OCI-LY1 (cell line): ENCODE results near the gene TMEM253.

Source experiments
- EZH2 ChIP-seq: fragments of 200-600 bp; sonication (generic), shearing (Covaris generic); IDR thresholded peaks from 2 replicates; pipeline ENCODE4 v1.8.0; 2017; ENCODE audit warnings: borderline replicate concordance, mixed run types, mild to moderate bottlenecking, antibody characterized with exemption, low read length, moderate library complexity, mixed read lengths
- TF ChIP-seq, protein P1 (sequence below): fragments of 200-600 bp; sonication (generic), shearing (Covaris generic); IDR thresholded peaks from 2 replicates; pipeline ENCODE4 v1.5.1; 2017; ENCODE audit warnings: mild to moderate bottlenecking, antibody characterized with exemption, low read length, moderate library complexity, mixed read lengths

- no peak for TF ChIP-seq EZH2
- TF ChIP-seq, protein P1, sequence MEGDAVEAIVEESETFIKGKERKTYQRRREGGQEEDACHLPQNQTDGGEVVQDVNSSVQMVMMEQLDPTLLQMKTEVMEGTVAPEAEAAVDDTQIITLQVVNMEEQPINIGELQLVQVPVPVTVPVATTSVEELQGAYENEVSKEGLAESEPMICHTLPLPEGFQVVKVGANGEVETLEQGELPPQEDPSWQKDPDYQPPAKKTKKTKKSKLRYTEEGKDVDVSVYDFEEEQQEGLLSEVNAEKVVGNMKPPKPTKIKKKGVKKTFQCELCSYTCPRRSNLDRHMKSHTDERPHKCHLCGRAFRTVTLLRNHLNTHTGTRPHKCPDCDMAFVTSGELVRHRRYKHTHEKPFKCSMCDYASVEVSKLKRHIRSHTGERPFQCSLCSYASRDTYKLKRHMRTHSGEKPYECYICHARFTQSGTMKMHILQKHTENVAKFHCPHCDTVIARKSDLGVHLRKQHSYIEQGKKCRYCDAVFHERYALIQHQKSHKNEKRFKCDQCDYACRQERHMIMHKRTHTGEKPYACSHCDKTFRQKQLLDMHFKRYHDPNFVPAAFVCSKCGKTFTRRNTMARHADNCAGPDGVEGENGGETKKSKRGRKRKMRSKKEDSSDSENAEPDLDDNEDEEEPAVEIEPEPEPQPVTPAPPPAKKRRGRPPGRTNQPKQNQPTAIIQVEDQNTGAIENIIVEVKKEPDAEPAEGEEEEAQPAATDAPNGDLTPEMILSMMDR = no peak
Measured at GRCh38 chr14:21072031-21072473, 28.8 kb upstream of the TMEM253 start.
